Measurements from ENCODE around the gene TPCN1. TPM values are rescaled to one million over a fixed set of nuclear protein-coding genes. Genes with fewer than 3 reads are reported as not detected.

The TPCN1 gene
- polyA plus RNA-seq, 4 donors: 12.2 to 70.2 (median 34.4) TPM

- H3K27ac ChIP-seq (ENCODE audit: low read depth in 1 of 3, low read length in 2 of 3): peak overlapping the region in 1 of 3 donors; percentile 58
- no peaks in the 10 kb centered on the region for H3K9me3 ChIP-seq (ENCODE audit: control insufficient read depth in 2 of 2, insufficient read depth in 1 of 2, low read depth in 1 of 2, low read length in 1 of 2)
- FAIRE-seq: no peak
- H3K36me3 ChIP-seq (ENCODE audit: control insufficient read depth in 3 of 3, insufficient read depth in 2 of 3, low read depth in 1 of 3, low read length in 3 of 3): peaks cover 0 to 60% (median 7%) of the 10 kb centered on the region in 3 donors
- peaks cover 0 to 11% (median 8%) of the 10 kb centered on the region in 3 donors for H3K4me1 ChIP-seq (ENCODE audit: control insufficient read depth in 3 of 3, insufficient read depth in 2 of 3, low read depth in 1 of 3, low read length in 2 of 3)
- DNase-seq: no peak
- no peaks in the 10 kb centered on the region for H3K27me3 ChIP-seq (ENCODE audit: control insufficient read depth in 3 of 3, insufficient read depth in 3 of 3, low read length in 3 of 3)
- H3K4me3 ChIP-seq (ENCODE audit: low read depth in 1 of 3, low read length in 3 of 3): no peak overlapping the region
- WGBS, 3 donors: 62 to 82% (median 74%) methylated on average over 6 of the region's 6 CpGs
These were observed 40.7 kb downstream of the TPCN1 start for GRCh38 chr12:113261847-113262470.

DNA sequence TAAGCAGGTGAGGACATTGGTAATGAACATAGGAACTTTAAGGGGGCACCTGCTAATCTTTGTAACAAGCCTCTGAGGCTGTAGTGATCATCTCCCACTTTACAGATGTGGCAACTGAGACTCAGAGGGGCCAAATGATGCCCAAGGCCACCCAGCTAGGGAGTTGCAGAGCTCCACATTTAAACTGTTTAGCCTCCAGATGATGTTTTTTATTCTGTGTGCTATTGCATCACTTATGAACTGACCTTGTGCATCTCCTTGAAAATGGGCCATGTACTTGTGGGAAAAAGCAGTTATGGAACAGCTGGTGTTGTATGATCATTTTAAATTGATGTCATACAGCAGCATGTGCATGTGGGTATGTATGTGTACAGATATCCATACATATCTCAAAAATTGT, 41.4 kb downstream of the TPCN1 start:
- peaks cover 0 to 62% (median 7%) of the 10 kb centered on the region in 3 donors for H3K36me3 ChIP-seq (ENCODE audit: control insufficient read depth in 3 of 3, insufficient read depth in 2 of 3, low read depth in 1 of 3, low read length in 3 of 3)
- H3K27ac ChIP-seq (ENCODE audit: low read depth in 1 of 3, low read length in 2 of 3): no peak overlapping the region
- H3K9me3 ChIP-seq (ENCODE audit: control insufficient read depth in 2 of 2, insufficient read depth in 1 of 2, low read depth in 1 of 2, low read length in 1 of 2): no peaks in the 10 kb centered on the region
- H3K4me3 ChIP-seq (ENCODE audit: low read depth in 1 of 3, low read length in 3 of 3): no peak overlapping the region
- H3K4me1 ChIP-seq (ENCODE audit: control insufficient read depth in 3 of 3, insufficient read depth in 2 of 3, low read depth in 1 of 3, low read length in 2 of 3): peaks cover 0 to 11% (median 8%) of the 10 kb centered on the region in 3 donors
- DNase-seq (no peak), FAIRE-seq (no peak)
- no peaks in the 10 kb centered on the region for H3K27me3 ChIP-seq (ENCODE audit: control insufficient read depth in 3 of 3, insufficient read depth in 3 of 3, low read length in 3 of 3)

DNA sequence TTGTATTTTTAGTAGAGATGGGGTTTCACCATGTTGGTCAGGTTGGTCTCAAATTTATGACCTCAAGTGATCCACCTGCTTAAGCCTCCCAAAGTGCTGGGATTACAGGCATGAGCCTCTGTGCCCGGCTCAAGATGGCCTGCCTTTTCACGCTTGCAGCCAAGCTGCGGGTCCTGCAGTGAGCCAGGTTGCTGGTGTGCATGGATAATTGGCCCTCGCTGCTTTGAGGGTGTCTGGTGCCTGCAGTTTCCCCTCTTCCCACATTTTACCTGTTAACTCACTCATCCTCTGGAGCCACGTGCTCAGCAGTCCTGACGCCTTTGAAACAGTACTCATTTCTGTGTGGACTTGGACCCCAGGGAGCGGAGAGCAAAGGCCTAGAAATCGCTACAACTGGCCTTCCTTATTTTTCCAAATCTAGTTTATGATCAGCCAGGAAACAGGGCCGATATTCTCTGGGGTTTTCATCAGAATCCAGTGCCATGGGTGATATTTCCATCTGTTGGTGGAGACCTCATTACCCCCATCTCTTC, 42.2 kb downstream of the TPCN1 start:
- Histone ChIP-seq H3K27me3 (ENCODE audit: control insufficient read depth in 3 of 3, insufficient read depth in 3 of 3, low read length in 3 of 3) (no peaks in the 10 kb centered on the region), H3K36me3 (ENCODE audit: control insufficient read depth in 3 of 3, insufficient read depth in 2 of 3, low read depth in 1 of 3, low read length in 3 of 3) (peaks cover 0 to 67% (median 7%) of the 10 kb centered on the region in 3 donors), H3K4me1 (ENCODE audit: control insufficient read depth in 3 of 3, insufficient read depth in 2 of 3, low read depth in 1 of 3, low read length in 2 of 3) (peaks cover 0 to 11% (median 8%) of the 10 kb centered on the region in 3 donors), H3K9me3 (ENCODE audit: control insufficient read depth in 2 of 2, insufficient read depth in 1 of 2, low read depth in 1 of 2, low read length in 1 of 2) (no peaks in the 10 kb centered on the region), H3K4me3 (ENCODE audit: low read depth in 1 of 3, low read length in 3 of 3) (no peak overlapping the region), H3K27ac (ENCODE audit: low read depth in 1 of 3, low read length in 2 of 3) (peak overlapping the region in 2 of 3 donors; percentile 4 to 9)
- WGBS, 3 donors: 65 to 87% (median 77%) methylated on average over 9 of the region's 9 CpGs
- peak; percentile 49 to 69 for DNase-seq
- FAIRE-seq: no peak

DNA sequence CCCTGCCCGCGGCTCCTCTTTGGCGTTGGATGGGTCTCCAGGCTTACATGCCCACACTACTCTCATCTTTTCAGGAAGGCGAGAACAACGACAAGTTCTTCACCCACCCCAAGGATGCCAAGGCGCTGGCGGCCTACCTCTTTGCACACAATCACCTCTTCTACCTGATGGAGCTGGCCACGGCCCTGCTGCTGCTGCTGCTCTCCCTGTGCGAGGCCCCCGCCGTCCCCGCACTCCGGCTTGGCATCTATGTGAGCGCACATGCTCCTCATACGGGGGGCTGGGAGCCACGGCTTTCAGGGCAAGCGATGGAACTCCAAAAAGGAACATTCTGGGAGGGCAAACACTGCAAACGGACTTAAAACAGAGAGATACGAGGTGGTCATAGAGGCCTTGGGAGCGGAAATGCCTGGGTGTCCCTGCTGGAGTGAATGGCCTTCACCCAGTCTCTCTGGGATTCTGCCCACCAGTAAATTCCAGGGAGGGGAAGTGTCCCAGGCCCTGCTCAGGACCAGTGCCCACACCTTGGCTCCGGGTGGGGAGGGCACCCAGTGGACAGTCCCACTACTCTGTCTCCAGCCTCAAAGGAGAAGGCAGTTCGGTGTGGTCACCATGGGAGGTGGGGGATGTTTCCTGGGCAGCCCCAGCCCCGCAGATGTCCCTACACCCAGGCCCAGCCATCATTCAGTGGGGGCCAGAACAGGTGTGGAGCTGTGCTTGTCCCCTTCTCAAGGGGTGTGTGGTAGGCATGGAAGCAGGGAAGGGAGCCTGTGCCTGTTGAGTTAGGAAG, 45.0 kb downstream of the TPCN1 start:
- H3K9me3 ChIP-seq (ENCODE audit: control insufficient read depth in 2 of 2, insufficient read depth in 1 of 2, low read depth in 1 of 2, low read length in 1 of 2): no peaks in the 10 kb centered on the region
- WGBS, 3 donors: 96 to 97% (median 96%) methylated on average over 23 of the region's 23 CpGs
- H3K27ac ChIP-seq (ENCODE audit: low read depth in 1 of 3, low read length in 2 of 3): no peak overlapping the region
- H3K27me3 ChIP-seq (ENCODE audit: control insufficient read depth in 3 of 3, insufficient read depth in 3 of 3, low read length in 3 of 3): no peaks in the 10 kb centered on the region
- FAIRE-seq (no peak), DNase-seq (no peak)
- peaks cover 0 to 5% (median 0%) of the 10 kb centered on the region in 3 donors for H3K4me1 ChIP-seq (ENCODE audit: control insufficient read depth in 3 of 3, insufficient read depth in 2 of 3, low read depth in 1 of 3, low read length in 2 of 3)
- H3K36me3 ChIP-seq (ENCODE audit: control insufficient read depth in 3 of 3, insufficient read depth in 2 of 3, low read depth in 1 of 3, low read length in 3 of 3): peaks cover 6 to 77% (median 7%) of the 10 kb centered on the region in 3 donors
- no peak overlapping the region for H3K4me3 ChIP-seq (ENCODE audit: low read depth in 1 of 3, low read length in 3 of 3)

- FAIRE-seq (no peak), DNase-seq (peak in 1 of 2 donors; percentile 71)
- H3K9me3 ChIP-seq (ENCODE audit: control insufficient read depth in 2 of 2, insufficient read depth in 1 of 2, low read depth in 1 of 2, low read length in 1 of 2): no peaks in the 10 kb centered on the region
- H3K27ac ChIP-seq (ENCODE audit: low read depth in 1 of 3, low read length in 2 of 3): no peak overlapping the region
- 78 to 89% (median 88%) methylated on average over 7 of the region's 7 CpGs for WGBS, 3 donors
- peaks cover 6 to 83% (median 7%) of the 10 kb centered on the region in 3 donors for H3K36me3 ChIP-seq (ENCODE audit: control insufficient read depth in 3 of 3, insufficient read depth in 2 of 3, low read depth in 1 of 3, low read length in 3 of 3)
- H3K4me1 ChIP-seq (ENCODE audit: control insufficient read depth in 3 of 3, insufficient read depth in 2 of 3, low read depth in 1 of 3, low read length in 2 of 3): peaks cover 0 to 5% (median 0%) of the 10 kb centered on the region in 3 donors
- no peaks in the 10 kb centered on the region for H3K27me3 ChIP-seq (ENCODE audit: control insufficient read depth in 3 of 3, insufficient read depth in 3 of 3, low read length in 3 of 3)
- H3K4me3 ChIP-seq (ENCODE audit: low read depth in 1 of 3, low read length in 3 of 3): no peak overlapping the region
These were observed 46.4 kb downstream of the TPCN1 start for GRCh38 chr12:113267621-113268020.

GRCh38 chr12:113268136-113268535, 46.9 kb downstream of the TPCN1 start:
- no peak for FAIRE-seq
- H3K36me3 ChIP-seq (ENCODE audit: control insufficient read depth in 3 of 3, insufficient read depth in 2 of 3, low read depth in 1 of 3, low read length in 3 of 3): peaks cover 6 to 84% (median 7%) of the 10 kb centered on the region in 3 donors

DNA sequence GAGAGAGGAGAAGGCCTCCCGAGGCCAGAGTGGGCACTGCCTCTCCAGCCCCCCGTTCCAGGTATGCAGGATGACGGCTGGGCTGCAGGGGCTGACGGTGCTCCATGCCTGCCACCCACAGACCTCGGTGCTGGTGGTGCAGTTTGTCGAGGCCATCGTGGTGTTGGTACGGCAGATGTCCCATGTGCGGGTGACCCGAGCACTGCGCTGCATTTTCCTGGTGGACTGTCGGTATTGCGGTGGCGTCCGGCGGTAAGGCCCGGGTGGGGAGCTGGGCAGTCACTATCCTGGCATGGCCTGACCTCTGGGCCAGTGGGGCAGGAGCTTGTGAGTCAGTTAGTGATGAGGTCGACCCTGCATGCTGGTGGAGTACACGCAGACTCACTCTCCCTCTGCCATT, 47.4 kb downstream of the TPCN1 start:
- Histone ChIP-seq H3K4me1 (ENCODE audit: control insufficient read depth in 3 of 3, insufficient read depth in 2 of 3, low read depth in 1 of 3, low read length in 2 of 3) (peaks cover 0 to 2% (median 0%) of the 10 kb centered on the region in 3 donors), H3K4me3 (ENCODE audit: low read depth in 1 of 3, low read length in 3 of 3) (no peak overlapping the region), H3K36me3 (ENCODE audit: control insufficient read depth in 3 of 3, insufficient read depth in 2 of 3, low read depth in 1 of 3, low read length in 3 of 3) (peaks cover 7 to 84% (median 9%) of the 10 kb centered on the region in 3 donors), H3K27me3 (ENCODE audit: control insufficient read depth in 3 of 3, insufficient read depth in 3 of 3, low read length in 3 of 3) (no peaks in the 10 kb centered on the region), H3K9me3 (ENCODE audit: control insufficient read depth in 2 of 2, insufficient read depth in 1 of 2, low read depth in 1 of 2, low read length in 1 of 2) (no peaks in the 10 kb centered on the region), H3K27ac (ENCODE audit: low read depth in 1 of 3, low read length in 2 of 3) (no peak overlapping the region)
- DNase-seq (no peak), FAIRE-seq (no peak)
- WGBS, 3 donors: 95 to 97% (median 96%) methylated on average over 19 of the region's 19 CpGs

More at GRCh38 chr12:113268136-113268535, 46.9 kb downstream of the TPCN1 start:
- Histone ChIP-seq H3K4me1 (ENCODE audit: control insufficient read depth in 3 of 3, insufficient read depth in 2 of 3, low read depth in 1 of 3, low read length in 2 of 3) (peaks cover 0 to 5% (median 0%) of the 10 kb centered on the region in 3 donors), H3K27ac (ENCODE audit: low read depth in 1 of 3, low read length in 2 of 3) (no peak overlapping the region), H3K4me3 (ENCODE audit: low read depth in 1 of 3, low read length in 3 of 3) (no peak overlapping the region), H3K27me3 (ENCODE audit: control insufficient read depth in 3 of 3, insufficient read depth in 3 of 3, low read length in 3 of 3) (no peaks in the 10 kb centered on the region), H3K9me3 (ENCODE audit: control insufficient read depth in 2 of 2, insufficient read depth in 1 of 2, low read depth in 1 of 2, low read length in 1 of 2) (no peaks in the 10 kb centered on the region)
- 93 to 98% (median 96%) methylated on average over 12 of the region's 12 CpGs for WGBS, 3 donors
- DNase-seq: no peak

DNA sequence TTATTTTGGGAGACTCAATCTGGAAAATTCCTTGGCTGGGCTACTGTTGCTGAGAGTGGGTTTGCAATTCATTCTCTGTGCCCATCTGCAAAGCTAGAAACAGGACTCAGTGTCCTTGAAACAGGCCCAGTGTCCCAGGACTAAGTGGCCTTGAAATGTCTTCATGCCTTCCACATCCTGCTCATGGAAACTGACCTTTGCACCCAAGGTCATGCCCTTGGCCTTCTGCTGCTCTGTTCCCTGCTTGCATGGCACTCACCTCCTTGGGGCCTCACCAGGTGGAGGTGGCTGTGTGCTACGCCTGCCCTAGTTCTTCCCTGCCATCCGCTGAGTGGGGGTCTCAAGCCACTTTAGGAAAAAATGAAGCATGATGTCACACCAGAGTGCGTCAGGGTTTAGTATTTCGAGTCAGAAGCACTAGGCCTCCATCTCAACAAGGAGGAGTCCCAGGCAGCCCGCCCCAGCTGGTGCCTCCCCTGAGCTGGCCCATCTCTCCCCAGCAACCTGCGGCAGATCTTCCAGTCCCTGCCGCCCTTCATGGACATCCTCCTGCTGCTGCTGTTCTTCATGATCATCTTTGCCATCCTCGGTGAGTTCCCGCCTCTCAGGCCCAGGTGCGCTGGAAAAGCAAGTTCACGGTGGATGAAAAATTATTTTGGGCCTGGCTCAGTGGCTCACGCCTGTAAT, 48.1 kb downstream of the TPCN1 start:
- no peaks in the 10 kb centered on the region for H3K9me3 ChIP-seq (ENCODE audit: control insufficient read depth in 2 of 2, insufficient read depth in 1 of 2, low read depth in 1 of 2, low read length in 1 of 2)
- peaks cover 7 to 82% (median 11%) of the 10 kb centered on the region in 3 donors for H3K36me3 ChIP-seq (ENCODE audit: control insufficient read depth in 3 of 3, insufficient read depth in 2 of 3, low read depth in 1 of 3, low read length in 3 of 3)
- H3K27me3 ChIP-seq (ENCODE audit: control insufficient read depth in 3 of 3, insufficient read depth in 3 of 3, low read length in 3 of 3): no peaks in the 10 kb centered on the region
- no peak for DNase-seq
- FAIRE-seq: no peak
- 96 to 99% (median 98%) methylated on average over 12 of the region's 12 CpGs for WGBS, 3 donors
- H3K4me3 ChIP-seq (ENCODE audit: low read depth in 1 of 3, low read length in 3 of 3): no peak overlapping the region
- H3K27ac ChIP-seq (ENCODE audit: low read depth in 1 of 3, low read length in 2 of 3): no peak overlapping the region
- H3K4me1 ChIP-seq (ENCODE audit: control insufficient read depth in 3 of 3, insufficient read depth in 2 of 3, low read depth in 1 of 3, low read length in 2 of 3): no peaks in the 10 kb centered on the region

All from small intestine (tissue), 7 donors.